ENCODE measurements around the gene PLCH2. TPM values are rescaled to one million over a fixed set of nuclear protein-coding genes. Genes with fewer than 3 reads are reported as not detected.

PLCH2 gene
- total RNA-seq, 6 experiments from 2014 or later = 0.37 to 4.6 (median 2.3) TPM

GRCh38 chr1:2499986-2500596 is 24.0 kb downstream of the PLCH2 start:
- ATAC-seq (no peak), DNase-seq (no peak)
- intact Hi-C loops (cut with DNase I) = no loop called here
- Histone ChIP-seq H3K36me3 (no peaks in the 10 kb centered on the region), H3K9me3 (no peaks in the 10 kb centered on the region), H3K4me3 (no peak overlapping the region), H3K4me1 (no peaks in the 10 kb centered on the region), H3K27me3 (no peaks in the 10 kb centered on the region), H3K27ac (no peak overlapping the region)
- 60% methylated on average over 1 of the region's 19 CpGs for WGBS (ENCODE audit: insufficient coverage, low coverage, low lambda C conversion rate, missing lambda C conversion rate)
- no peak for TF ChIP-seq CTCF (IDR thresholded peaks at IDR 0.05)
- no peak for TF ChIP-seq POLR2A (IDR thresholded peaks at IDR 0.05)

- DNase-seq = no peak
- Histone ChIP-seq H3K4me3 (no peak overlapping the region), H3K27me3 (no peaks in the 10 kb centered on the region), H3K9me3 (no peaks in the 10 kb centered on the region), H3K27ac (no peak overlapping the region), H3K4me1 (no peaks in the 10 kb centered on the region), H3K36me3 (no peaks in the 10 kb centered on the region)
- TF ChIP-seq POLR2A (IDR thresholded peaks at IDR 0.05) (no peak), CTCF (IDR thresholded peaks at IDR 0.05) (no peak)
- 77% methylated on average over 5 of the region's 28 CpGs for WGBS (ENCODE audit: insufficient coverage, low coverage, low lambda C conversion rate, missing lambda C conversion rate)
- ATAC-seq = no peak
- intact Hi-C loops (cut with DNase I) = no loop called here
Measured at GRCh38 chr1:2501041-2501819, 25.1 kb downstream of the PLCH2 start.

GRCh38 chr1:2501820-2502119 is 25.7 kb downstream of the PLCH2 start:
- Histone ChIP-seq H3K27ac (no peak overlapping the region), H3K4me1 (no peaks in the 10 kb centered on the region), H3K4me3 (no peak overlapping the region), H3K36me3 (no peaks in the 10 kb centered on the region), H3K9me3 (no peaks in the 10 kb centered on the region), H3K27me3 (no peaks in the 10 kb centered on the region)
- DNase-seq (no peak), ATAC-seq (no peak)
- intact Hi-C loops (cut with DNase I) = no loop called here
- TF ChIP-seq CTCF (IDR thresholded peaks at IDR 0.05) (no peak), POLR2A (IDR thresholded peaks at IDR 0.05) (no peak)
- WGBS (ENCODE audit: insufficient coverage, low coverage, low lambda C conversion rate, missing lambda C conversion rate) = no CpG with 5 or more reads among the region's 7 CpGs

GRCh38 chr1:2502210-2502609 is 26.1 kb downstream of the PLCH2 start:
- Histone ChIP-seq H3K9me3 (no peaks in the 10 kb centered on the region), H3K36me3 (no peaks in the 10 kb centered on the region), H3K4me3 (no peak overlapping the region), H3K4me1 (no peaks in the 10 kb centered on the region), H3K27ac (no peak overlapping the region), H3K27me3 (no peaks in the 10 kb centered on the region)
- intact Hi-C loops (cut with DNase I) = no loop called here
- TF ChIP-seq CTCF (IDR thresholded peaks at IDR 0.05) (no peak), POLR2A (IDR thresholded peaks at IDR 0.05) (no peak)
- ATAC-seq = no peak
- DNase-seq = no peak
- WGBS (ENCODE audit: insufficient coverage, low coverage, low lambda C conversion rate, missing lambda C conversion rate) = 70% methylated on average over 2 of the region's 34 CpGs

Data from right lobe of liver (tissue), 6 donors.